Tibial nerve (tissue), 3 donors: ENCODE measurements around the gene ABR.
A peak's percentile ranks its signal among the peaks of the same experiment; 100 is the strongest.

Experiments
- CTCF ChIP-seq, 5 experiments: fragments of 200-600 bp in 3 of 5; fragments of 450-650 bp in 2 of 5; sonication (generic) in 3 of 5; IDR thresholded peaks; one replicate each; pipeline ENCODE4 v1.5.1; 2016 to 2019; ENCODE audit warnings: antibody characterized with exemption in 5 of 5, mild to moderate bottlenecking in 3 of 5, moderate library complexity in 2 of 5
- POLR2A ChIP-seq, 2 donors: fragments of 450-650 bp; IDR thresholded peaks; one replicate each; pipeline ENCODE4 v1.6.1; 2017; ENCODE audit warnings: antibody characterized with exemption in 2 of 2, mild to moderate bottlenecking in 2 of 2, moderate library complexity in 2 of 2

- peak in 1 of 5 experiments; percentile 36 for TF ChIP-seq CTCF (IDR thresholded peaks at IDR 0.05)
- TF ChIP-seq POLR2A (IDR thresholded peaks at IDR 0.05): no peak
Measured at GRCh38 chr17:1058423-1059130, 121.2 kb downstream of the ABR start.
